Small intestine (tissue), 7 donors: Measurements from ENCODE around the gene KRTAP1-3. TPM values are rescaled to one million over a fixed set of nuclear protein-coding genes. Genes with fewer than 3 reads are reported as not detected.
"Not testable (repeated sequence)": the region's sequence is repeated elsewhere in the genome, so short reads cannot be mapped to it uniquely, and the experiment has no call there.

ENCODE experiments used
- DNase-seq, 2 donors: peaks; one replicate each; pipeline versions ENCODE4 v3.0.0 to v3.0.0-alpha.2; 2013
- FAIRE-seq: peaks from 2 replicates; lab custom pipeline; 2012; peaks lifted over from hg19 to GRCh38; lab: Jason Lieb, UNC
- H3K27ac ChIP-seq, 3 donors: one replicate each; pipeline ENCODE4 v1.5.1; 2013; ENCODE audit warnings: low read length in 2 of 3, mild to moderate bottlenecking in 2 of 3, control low read depth in 1 of 3, inconsistent platforms in 1 of 3, low read depth in 1 of 3, moderate library complexity in 1 of 3
- H3K27me3 ChIP-seq, 3 donors: one replicate each; pipeline ENCODE4 v1.6.1; 2013; ENCODE audit warnings: low read length in 3 of 3, inconsistent platforms in 1 of 3; ENCODE audit not compliant: control insufficient read depth in 3 of 3, insufficient read depth in 3 of 3
- H3K36me3 ChIP-seq, 3 donors: one replicate each; pipeline ENCODE4 v1.6.1; 2013; ENCODE audit warnings: low read length in 3 of 3, inconsistent platforms in 1 of 3, low read depth in 1 of 3, mild to moderate bottlenecking in 1 of 3, moderate library complexity in 1 of 3; ENCODE audit not compliant: control insufficient read depth in 3 of 3, insufficient read depth in 2 of 3
- H3K4me1 ChIP-seq, 3 donors: one replicate each; pipeline ENCODE4 v1.6.1; 2013; ENCODE audit warnings: low read length in 2 of 3, inconsistent platforms in 1 of 3, low read depth in 1 of 3, mild to moderate bottlenecking in 1 of 3, moderate library complexity in 1 of 3; ENCODE audit not compliant: control insufficient read depth in 3 of 3, insufficient read depth in 2 of 3
- H3K4me3 ChIP-seq, 3 donors: one replicate each; pipeline ENCODE4 v1.5.1; 2013; ENCODE audit warnings: low read length in 3 of 3, control low read depth in 1 of 3, inconsistent platforms in 1 of 3, low read depth in 1 of 3, mild to moderate bottlenecking in 1 of 3, moderate library complexity in 1 of 3
- H3K9me3 ChIP-seq, 2 donors: one replicate each; pipeline ENCODE4 v1.6.1; 2013; ENCODE audit warnings: low read depth in 1 of 2, low read length in 1 of 2; ENCODE audit not compliant: control insufficient read depth in 2 of 2, insufficient read depth in 1 of 2
- WGBS, 3 donors: extraction: QIAGEN DNeasy Blood & Tissue Kit; methylation state at CpG; one replicate each; pipeline ENCODE4 v1.1.7; 2013; 5-methylcytosine and 5-hydroxymethylcytosine counted together
- polyA plus RNA-seq, 4 donors: library from polyadenylated mRNA; stranded (reverse) in 3 of 4; unstranded in 1 of 4; fragments of 200-250 nt in 3 of 4; fragments of 120-200 nt in 1 of 4; gene quantifications; one replicate each; pipeline versions ENCODE4 v1.2.1 to v1.2.3, GENCODE V29; 2013
- donor health status: healthy with polysubstance abuse.
- donor health status: control.
- donor health status: control.
- donor health status: Bipolar disorder and iron deficiency.
- donor health status: healthy.

Gene KRTAP1-3
- polyA plus RNA-seq, 4 donors = not detected

- H3K4me1 ChIP-seq, FAIRE-seq, H3K36me3 ChIP-seq, H3K9me3 ChIP-seq, H3K27ac ChIP-seq, DNase-seq, H3K4me3 ChIP-seq: not testable (repeated sequence)
- WGBS, 3 donors = 51 to 66% (median 52%) methylated on average over 7 to 10 of the region's 33 CpGs
- peaks cover 0 to 10% (median 9%) of the 10 kb centered on the region in 3 donors for H3K27me3 ChIP-seq
Measured at GRCh38 chr17:41046735-41047465, 12.2 kb upstream of the KRTAP1-3 start, which contains the start of gene KRTAP2-1. KRTAP2-1 (minus strand) TSS chr17:41047316; CDS start chr17:41047267, 49 bp downstream.

- 98 to 100% (median 100%) methylated on average over 1 of the region's 1 CpG for WGBS, 3 donors
- Histone ChIP-seq H3K27ac (no peak overlapping the region), H3K9me3 (no peaks in the 10 kb centered on the region), H3K36me3 (no peaks in the 10 kb centered on the region), H3K27me3 (peaks cover 0 to 7% (median 2%) of the 10 kb centered on the region in 3 donors), H3K4me3 (no peak overlapping the region), H3K4me1 (no peaks in the 10 kb centered on the region)
- DNase-seq = no peak
- FAIRE-seq = no peak
Measured at GRCh38 chr17:41042953-41043352, 8.3 kb upstream of the KRTAP1-3 start.

GRCh38 chr17:41040783-41041571, 6.3 kb upstream of the KRTAP1-3 start, which contains the start of gene KRTAP1-1:
KRTAP1-1 (minus strand) TSS chr17:41041450; CDS start chr17:41041397, 53 bp downstream.
- not testable (repeated sequence) for H3K27me3 ChIP-seq, H3K4me3 ChIP-seq, H3K9me3 ChIP-seq, H3K27ac ChIP-seq, H3K36me3 ChIP-seq, H3K4me1 ChIP-seq, FAIRE-seq, DNase-seq
- WGBS, 3 donors = 69 to 78% (median 74%) methylated on average over 13 to 14 of the region's 14 CpGs

GRCh38 chr17:41037853-41038350, 3.2 kb upstream of the KRTAP1-3 start:
- Histone ChIP-seq H3K4me3 (no peak overlapping the region), H3K4me1 (no peaks in the 10 kb centered on the region), H3K9me3 (no peaks in the 10 kb centered on the region), H3K27ac (no peak overlapping the region), H3K36me3 (no peaks in the 10 kb centered on the region), H3K27me3 (peaks cover 0 to 3% (median 0%) of the 10 kb centered on the region in 3 donors)
- DNase-seq = no peak
- WGBS, 3 donors = 86 to 89% (median 87%) methylated on average over 2 of the region's 2 CpGs
- FAIRE-seq = no peak

- Histone ChIP-seq H3K4me1 (no peaks in the 10 kb centered on the region), H3K4me3 (no peak within 1 kb of the TSS), H3K9me3 (no peaks in the 10 kb centered on the region), H3K27ac (no peak within 1 kb of the TSS), H3K27me3 (no peaks in the 10 kb centered on the region), H3K36me3 (no peaks in the 10 kb centered on the region)
- DNase-seq (no peak), FAIRE-seq (no peak)
- WGBS, 3 donors = 79 to 89% (median 84%) methylated on average over 10 to 12 of the region's 12 CpGs
Measured at GRCh38 chr17:41029633-41030245, 4.9 kb downstream of the KRTAP1-3 start, which contains the start of gene KRTAP1-4. KRTAP1-4 (minus strand) TSS chr17:41030195; CDS start chr17:41030078, 117 bp downstream.

GRCh38 chr17:41026715-41027471, 7.8 kb downstream of the KRTAP1-3 start, which contains the start of gene KRTAP1-5:
KRTAP1-5 (minus strand) TSS chr17:41027208; CDS start chr17:41027155, 53 bp downstream.
- H3K4me1 ChIP-seq = no peaks in the 10 kb centered on the region
- FAIRE-seq = no peak
- H3K27ac ChIP-seq = no peak within 1 kb of the TSS
- no peaks in the 10 kb centered on the region for H3K9me3 ChIP-seq
- no peaks in the 10 kb centered on the region for H3K36me3 ChIP-seq
- whole genome bisulfite sequencing, 3 donors = 56 to 72% (median 71%) methylated on average over 9 of the region's 9 CpGs
- no peak within 1 kb of the TSS for H3K4me3 ChIP-seq
- no peaks in the 10 kb centered on the region for H3K27me3 ChIP-seq
- DNase-seq = no peak

- no peaks in the 10 kb centered on the region for H3K4me1 ChIP-seq
- H3K27me3 ChIP-seq = peaks cover 0 to 2% (median 0%) of the 10 kb centered on the region in 3 donors
- H3K9me3 ChIP-seq = no peaks in the 10 kb centered on the region
- no peak for DNase-seq
- no peak overlapping the region for H3K4me3 ChIP-seq
- no peak for FAIRE-seq
- H3K27ac ChIP-seq = no peak overlapping the region
- WGBS, 3 donors = 80 to 91% (median 81%) methylated on average over 3 of the region's 3 CpGs
- no peaks in the 10 kb centered on the region for H3K36me3 ChIP-seq
Measured at GRCh38 chr17:41024697-41025096, 10.0 kb downstream of the KRTAP1-3 start.
